HCT116 (cell line): ENCODE results near the gene ZNF226. TPM values are rescaled to one million over a fixed set of nuclear protein-coding genes. Genes with fewer than 3 reads are reported as not detected.

ENCODE experiments used
- ATAC-seq: fragments of 200-7000 bp; cut with Tn5 transposase; 2 replicates; pipeline ENCODE4 v1.9.1; 2020; ENCODE audit warnings: mild to moderate bottlenecking, moderate library complexity
- BruUV-seq: library from RNA; stranded (reverse); fragments of 400-500 nt; replicated peaks from 2 replicates; lab custom pipeline; 2021; lab: Mats Ljungman, UMichigan
- CTCF ChIA-PET: fragments of 300-600 bp; sonication (Branson Sonifier 250); formaldehyde crosslinking; loops from one replicate; lab custom pipeline; 2021; ENCODE audit warnings: antibody characterized with exemption; lab: Charles Lee
- POLR2A ChIA-PET: fragments of 300-600, 350-600 bp; sonication (Branson Sonifier 250); formaldehyde crosslinking; loops from one replicate; lab custom pipeline; 2021; ENCODE audit warnings: antibody characterized with exemption; lab: Charles Lee
- RAD21 ChIA-PET, 2 experiments: fragments of 300-600 bp; sonication (Branson Sonifier 250); formaldehyde crosslinking; loops; one replicate each; lab custom pipeline; 2023; ENCODE audit warnings: low total read pairs in 2 of 2; ENCODE audit not compliant: uncharacterized antibody in 2 of 2, unreplicated experiment in 2 of 2, low non-redundant PET in 1 of 2; lab: Charles Lee
- DNase-seq: peaks from one replicate; pipeline ENCODE4 v3.0.0-alpha.2; 2010; ENCODE audit warnings: low read depth, low spot score
- H2AFZ ChIP-seq: fragments of 200-600 bp; shearing (Covaris generic), sonication (generic); 2 replicates; pipeline ENCODE4 v1.6.1; 2017; ENCODE audit warnings: low read depth, mixed run types, mixed read lengths, antibody characterized with exemption, low read length; ENCODE audit not compliant: poor library complexity, severe bottlenecking
- H3K27ac ChIP-seq: 2 replicates; pipeline ENCODE4 v1.5.1; 2012; ENCODE audit warnings: low read depth, low read length
- H3K27me3 ChIP-seq: fragments of 200-600 bp; sonication (generic); 2 replicates; pipeline ENCODE4 v1.6.1; 2016; ENCODE audit warnings: mixed run types, low read length, mixed read lengths; ENCODE audit not compliant: insufficient read depth
- H3K36me3 ChIP-seq, 2 experiments: fragments of 200-500 bp in 1 of 2; fragments of 200-600 bp in 1 of 2; sonication (Bioruptor generic) in 1 of 2; sonication (generic) in 1 of 2; 2 replicates each; pipeline versions ENCODE4 v1.5.1 to v1.6.1; 2014 to 2016; ENCODE audit warnings: low read length in 2 of 2, inconsistent platforms in 1 of 2, mixed read lengths in 1 of 2, mixed run types in 1 of 2; ENCODE audit not compliant: insufficient read depth in 2 of 2, control insufficient read depth in 1 of 2
- H3K4me1 ChIP-seq, 2 experiments: fragments of 200-600 bp in 1 of 2; sonication (generic) in 1 of 2; 2 replicates each; pipeline versions ENCODE4 v1.5.1 to v1.6.1; 2012 to 2017; ENCODE audit warnings: low read length in 2 of 2, inconsistent platforms in 1 of 2, mild to moderate bottlenecking in 1 of 2, mixed read lengths in 1 of 2, mixed run types in 1 of 2, moderate library complexity in 1 of 2; ENCODE audit not compliant: insufficient read depth in 2 of 2, control insufficient read depth in 1 of 2
- H3K4me2 ChIP-seq: fragments of 200-600 bp; sonication (generic); 2 replicates; pipeline ENCODE4 v1.6.1; 2017; ENCODE audit warnings: mixed run types, low read length, mixed read lengths
- H3K4me3 ChIP-seq, 2 experiments: fragments of 200-600 bp in 1 of 2; sonication (generic) in 1 of 2; replicated peaks in 1 of 2; 2 replicates each; pipeline ENCODE4 v1.5.1; 2011 to 2016; ENCODE audit warnings: low read length in 2 of 2, control low read depth in 1 of 2, low read depth in 1 of 2, mild to moderate bottlenecking in 1 of 2, mixed read lengths in 1 of 2, mixed run types in 1 of 2
- H3K79me2 ChIP-seq: fragments of 200-600 bp; sonication (generic); 2 replicates; pipeline ENCODE4 v1.6.1; 2017; ENCODE audit warnings: mild to moderate bottlenecking, mixed run types, low read length, moderate library complexity, mixed read lengths; ENCODE audit not compliant: insufficient read depth
- H3K9ac ChIP-seq: fragments of 200-600 bp; sonication (generic); 2 replicates; pipeline ENCODE4 v1.6.1; 2016; ENCODE audit warnings: low read length, mixed read lengths
- H3K9me2 ChIP-seq: fragments of 200-600 bp; sonication (generic), shearing (Covaris generic); 2 replicates; pipeline ENCODE4 v1.6.1; 2017; ENCODE audit warnings: mixed run types, mild to moderate bottlenecking, moderate library complexity; ENCODE audit not compliant: insufficient read depth
- H3K9me3 ChIP-seq, 2 experiments: fragments of 200-500 bp in 1 of 2; fragments of 200-600 bp in 1 of 2; sonication (Bioruptor generic) in 1 of 2; sonication (generic) in 1 of 2; 2 replicates each; pipeline ENCODE4 v1.6.1; 2014 to 2017; ENCODE audit warnings: low read length in 2 of 2, mixed read lengths in 2 of 2, inconsistent platforms in 1 of 2, low read depth in 1 of 2, mild to moderate bottlenecking in 1 of 2, mixed run types in 1 of 2, moderate library complexity in 1 of 2; ENCODE audit not compliant: control insufficient read depth in 1 of 2, insufficient read depth in 1 of 2
- H4K20me1 ChIP-seq: fragments of 200-600 bp; sonication (generic), shearing (Covaris generic); 2 replicates; pipeline ENCODE4 v1.6.1; 2017; ENCODE audit warnings: mixed run types, mild to moderate bottlenecking, moderate library complexity; ENCODE audit not compliant: insufficient read depth
- ATF3 ChIP-seq: IDR thresholded peaks from 2 replicates; pipeline ENCODE4 v1.6.1; 2012
- JUND ChIP-seq: IDR thresholded peaks from 2 replicates; pipeline ENCODE4 v1.6.1; 2012
- MAX ChIP-seq: IDR thresholded peaks from 2 replicates; pipeline ENCODE4 v1.6.1; 2012
- SRF ChIP-seq: IDR thresholded peaks from 2 replicates; pipeline ENCODE4 v1.6.1; 2012; ENCODE audit warnings: low read depth
- ZBTB33 ChIP-seq: IDR thresholded peaks from 2 replicates; pipeline ENCODE4 v1.6.1; 2011; ENCODE audit warnings: mild to moderate bottlenecking, low read length, moderate library complexity; ENCODE audit not compliant: insufficient replicate concordance; ENCODE audit errors: extremely low read depth
- ZNF274 ChIP-seq: fragments of 200-500 bp; sonication (Bioruptor generic); IDR thresholded peaks from 2 replicates; pipeline ENCODE4 v1.6.1; 2014; ENCODE audit warnings: mild to moderate bottlenecking, low read depth, low read length, inconsistent platforms
- intact Hi-C: fragments of 100-400 bp; cut with micrococcal nuclease; formaldehyde crosslinking; loops from 2 replicates; pipeline ENCODE4 v1.10.0; 2022
- total RNA-seq: library from RNA; stranded (reverse); gene quantifications from one replicate; pipeline ENCODE4 v1.2.1, GENCODE V29; 2021; ENCODE audit not compliant: unreplicated experiment

ZNF226 gene
- total RNA-seq, 1 experiment from 2014 or later = 17.4 TPM

- no peak for TF ChIP-seq ZBTB33
Observed at GRCh38 chr19:44196772-44197171, 31.9 kb downstream of the ZNF226 start (continued).

- Histone ChIP-seq H3K36me3 (no peaks in the 10 kb centered on the region), H3K4me1 (peaks cover 0 to 3% of the 10 kb centered on the region in 2 experiments; a peak in 1 of 4 replicates), H3K9me2 (no peaks in the 10 kb centered on the region), H3K27ac (no peak overlapping the region), H2AFZ (no peak overlapping the region), H4K20me1 (no peaks in the 10 kb centered on the region)
- ChIA-PET POLR2A (interaction anchor here (1.1 kb wide), 1 partner anchor 10 kb away, joined by 3 read pairs; the partner anchor contains the start of gene ZNF227), RAD21 (no interaction called here)
- DNase-seq (no peak), ATAC-seq (no peak)
- no TSS peak for BruUV-seq
- TF ChIP-seq ATF3 (no peak), SRF (no peak), ZNF274 (no peak), MAX (no peak), JUND (no peak)
- TF ChIP-seq, all 23 proteins: peak for 0
- CTCF ChIA-PET = no interaction called here
- H3K4me2 ChIP-seq = no peak overlapping the region
- no peak overlapping the region for H3K9ac ChIP-seq
- H3K9me3 ChIP-seq = 0 out of 4 replicates have a peak, but pooled peaks cover 0 to 3% of the 10 kb centered on the region in 2 experiments
- intact Hi-C loops = loop anchor here (5.0 kb wide), 1 partner anchor 35 kb away; the partner anchor contains the start of gene ZNF226
- no peaks in the 10 kb centered on the region for H3K27me3 ChIP-seq
- no peaks in the 10 kb centered on the region for H3K79me2 ChIP-seq
- H3K4me3 ChIP-seq = no peak overlapping the region
Observed at GRCh38 chr19:44202470-44202869, 37.6 kb downstream of the ZNF226 start.
